ENCODE measurements around the gene PFKFB3. TPM values are rescaled to one million over a fixed set of nuclear protein-coding genes. Genes with fewer than 3 reads are reported as not detected.

PFKFB3 gene
- total and polyA plus RNA-seq, 2 of the 13 experiments (the other 11 are each of a cell fraction or from before 2014, with no cell fraction given): 1.2 to 13.3 TPM

- TF ChIP-seq, protein P1, sequence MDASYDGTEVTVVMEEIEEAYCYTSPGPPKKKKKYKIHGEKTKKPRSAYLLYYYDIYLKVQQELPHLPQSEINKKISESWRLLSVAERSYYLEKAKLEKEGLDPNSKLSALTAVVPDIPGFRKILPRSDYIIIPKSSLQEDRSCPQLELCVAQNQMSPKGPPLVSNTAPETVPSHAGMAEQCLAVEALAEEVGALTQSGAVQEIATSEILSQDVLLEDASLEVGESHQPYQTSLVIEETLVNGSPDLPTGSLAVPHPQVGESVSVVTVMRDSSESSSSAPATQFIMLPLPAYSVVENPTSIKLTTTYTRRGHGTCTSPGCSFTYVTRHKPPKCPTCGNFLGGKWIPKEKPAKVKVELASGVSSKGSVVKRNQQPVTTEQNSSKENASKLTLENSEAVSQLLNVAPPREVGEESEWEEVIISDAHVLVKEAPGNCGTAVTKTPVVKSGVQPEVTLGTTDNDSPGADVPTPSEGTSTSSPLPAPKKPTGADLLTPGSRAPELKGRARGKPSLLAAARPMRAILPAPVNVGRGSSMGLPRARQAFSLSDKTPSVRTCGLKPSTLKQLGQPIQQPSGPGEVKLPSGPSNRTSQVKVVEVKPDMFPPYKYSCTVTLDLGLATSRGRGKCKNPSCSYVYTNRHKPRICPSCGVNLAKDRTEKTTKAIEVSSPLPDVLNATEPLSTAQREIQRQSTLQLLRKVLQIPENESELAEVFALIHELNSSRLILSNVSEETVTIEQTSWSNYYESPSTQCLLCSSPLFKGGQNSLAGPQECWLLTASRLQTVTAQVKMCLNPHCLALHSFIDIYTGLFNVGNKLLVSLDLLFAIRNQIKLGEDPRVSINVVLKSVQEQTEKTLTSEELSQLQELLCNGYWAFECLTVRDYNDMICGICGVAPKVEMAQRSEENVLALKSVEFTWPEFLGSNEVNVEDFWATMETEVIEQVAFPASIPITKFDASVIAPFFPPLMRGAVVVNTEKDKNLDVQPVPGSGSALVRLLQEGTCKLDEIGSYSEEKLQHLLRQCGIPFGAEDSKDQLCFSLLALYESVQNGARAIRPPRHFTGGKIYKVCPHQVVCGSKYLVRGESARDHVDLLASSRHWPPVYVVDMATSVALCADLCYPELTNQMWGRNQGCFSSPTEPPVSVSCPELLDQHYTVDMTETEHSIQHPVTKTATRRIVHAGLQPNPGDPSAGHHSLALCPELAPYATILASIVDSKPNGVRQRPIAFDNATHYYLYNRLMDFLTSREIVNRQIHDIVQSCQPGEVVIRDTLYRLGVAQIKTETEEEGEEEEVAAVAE (CRISPR knock-in tag; IDR thresholded peaks at IDR 0.05; ENCODE audit: borderline replicate concordance): no peak
- TF ChIP-seq ZNF572 (CRISPR knock-in tag; IDR thresholded peaks at IDR 0.05) (no peak), ZNF225 (CRISPR knock-in tag; IDR thresholded peaks at IDR 0.05) (no peak), ZNF10 (CRISPR knock-in tag; IDR thresholded peaks at IDR 0.05; ENCODE audit: borderline replicate concordance, low read depth) (no peak), ZNF790 (CRISPR knock-in tag; IDR thresholded peaks at IDR 0.05; ENCODE audit: borderline replicate concordance) (no peak)
These were observed 98.2 kb downstream of the PFKFB3 start (continued) for GRCh38 chr10:6300784-6301460.

DNA sequence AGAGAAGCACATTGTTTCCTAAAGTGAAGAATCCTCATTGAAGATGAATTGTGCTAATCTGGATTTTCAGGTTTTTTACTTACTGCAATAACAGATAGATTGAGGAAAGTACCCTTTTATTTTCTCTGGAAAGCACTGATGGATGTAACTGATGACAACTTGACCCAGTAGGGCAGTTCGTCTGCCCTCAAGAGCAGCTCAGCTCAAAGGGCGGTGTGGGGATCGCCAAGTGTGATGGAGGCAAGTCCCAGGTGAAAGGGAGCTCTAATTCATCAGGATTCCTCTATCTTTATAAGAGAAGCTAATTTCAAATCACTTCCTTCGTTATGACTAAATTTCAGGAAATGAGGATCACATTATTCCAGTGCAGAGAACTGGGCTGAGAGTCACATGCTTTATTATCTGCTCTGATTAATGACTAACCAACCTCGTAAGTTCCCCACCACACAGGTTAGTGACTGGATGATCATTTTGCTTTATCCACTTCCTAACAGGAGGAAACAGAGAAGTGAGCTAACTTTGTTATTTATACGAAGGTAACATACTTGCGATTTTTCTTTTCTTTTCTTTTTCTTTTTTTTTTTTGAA lies 98.8 kb downstream of the PFKFB3 start:
- ChIA-PET POLR2A (no interaction called here), CTCF (ENCODE audit: low intra/inter-chr PET ratio, low total read pairs) (no interaction called here)
- H3K4me1 ChIP-seq (ENCODE audit: insufficient read depth, low read length): peaks cover 39% of the 10 kb centered on the region
- H3K36me3 ChIP-seq (replicated peaks in 1 of 2; ENCODE audit: control insufficient read depth in 1 of 2, insufficient read depth in 2 of 2, low read length in 2 of 2): no peaks in the 10 kb centered on the region
- DNase-seq (ENCODE audit: low spot score) (no peak), ATAC-seq (no peak), FAIRE-seq (no peak)
- H3K4me2 ChIP-seq (ENCODE audit: low read depth, low read length): no peak overlapping the region
- 45% methylated on average over 7 of the region's 7 CpGs for WGBS (ENCODE audit: low lambda C conversion rate)
- H3K9me3 ChIP-seq (ENCODE audit: low read length): no peaks in the 10 kb centered on the region
- H3K27me3 ChIP-seq (ENCODE audit: control insufficient read depth in 1 of 2, insufficient read depth in 2 of 2, low read length in 2 of 2): peaks cover 0 to 7% of the 10 kb centered on the region in 2 experiments; a peak in 2 of 5 replicates
- no peak overlapping the region for H3K4me3 ChIP-seq (replicated peaks in 1 of 3; ENCODE audit: insufficient read depth in 1 of 3, low read depth in 2 of 3, low read length in 3 of 3)
- intact Hi-C loops (cut with micrococcal nuclease; ENCODE audit: unreplicated experiment) (no loop called here), in situ Hi-C loops (cut with HindIII; ENCODE audit: extremely low pct_ligation_motif_present, low pct_unique_long_range_greater_than_20kb) (no loop called here)
- H3K9ac ChIP-seq (ENCODE audit: insufficient read depth, low read depth, low read length): no peak overlapping the region
- H3K27ac ChIP-seq (ENCODE audit: extremely low read length, insufficient read depth, low read length): no peak overlapping the region
- no peaks in the 10 kb centered on the region for H4K20me1 ChIP-seq (ENCODE audit: insufficient read depth, low read length)
- no peak overlapping the region for H2AFZ ChIP-seq (ENCODE audit: low read length)
- H3K79me2 ChIP-seq (ENCODE audit: insufficient read depth, low read length): no peaks in the 10 kb centered on the region
- BruUV-seq (replicated peaks): no TSS peak
- TF ChIP-seq CENPT (CRISPR knock-in tag; IDR thresholded peaks at IDR 0.05; ENCODE audit: low read depth) (no peak), ZNF318 (CRISPR knock-in tag; IDR thresholded peaks at IDR 0.05) (no peak), FOXK2 (IDR thresholded peaks at IDR 0.05) (no peak), KMT2A (CRISPR knock-in tag; IDR thresholded peaks at IDR 0.05) (no peak), GATAD2A (CRISPR knock-in tag; IDR thresholded peaks at IDR 0.05) (no peak)
